Measurements from ENCODE around the gene RAB37.
A peak's percentile ranks its signal among the peaks of the same experiment; 100 is the strongest.

Gene RAB37

DNA sequence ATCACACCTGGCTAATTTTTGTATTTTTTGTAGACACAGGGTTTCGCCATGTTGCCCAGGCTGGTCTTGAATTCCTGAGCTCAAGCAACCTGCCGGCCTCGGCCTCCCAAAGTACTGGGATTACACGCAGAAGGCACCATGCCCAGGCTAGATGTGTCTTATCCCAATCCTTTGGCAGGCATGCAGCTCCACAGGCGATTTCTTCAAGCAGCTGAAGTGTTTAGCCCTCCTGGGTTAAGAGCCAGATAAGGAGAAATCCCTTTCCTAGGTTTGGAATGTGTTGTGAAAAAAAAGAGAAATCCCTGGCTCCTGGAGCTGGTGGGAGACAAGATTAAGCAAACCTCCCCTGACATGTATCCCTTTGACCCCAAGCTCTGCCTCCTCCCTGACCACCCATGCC is 9.3 kb downstream of the RAB37 start:
- no peak for DNase-seq

GRCh38 chr17:74746922-74747321 is 9.9 kb downstream of the RAB37 start:
- no peak for DNase-seq

- no peak for DNase-seq
Observed at GRCh38 chr17:74748279-74748528, 11.1 kb downstream of the RAB37 start.

GRCh38 chr17:74748529-74749278 is 11.6 kb downstream of the RAB37 start, which contains the start of gene NHERF1:
NHERF1 (plus strand) TSS chr17:74748628; CDS start chr17:74748847, 219 bp downstream.
- peak; percentile 76 to 97 for DNase-seq

GRCh38 chr17:74749279-74750038 is 12.4 kb downstream of the RAB37 start:
- DNase-seq: peak in 1 of 2 experiments; percentile 70

GRCh38 chr17:74750039-74750326 is 12.9 kb downstream of the RAB37 start:
- DNase-seq: no peak

- DNase-seq: no peak
Observed at GRCh38 chr17:74750327-74751069, 13.4 kb downstream of the RAB37 start.

DNA sequence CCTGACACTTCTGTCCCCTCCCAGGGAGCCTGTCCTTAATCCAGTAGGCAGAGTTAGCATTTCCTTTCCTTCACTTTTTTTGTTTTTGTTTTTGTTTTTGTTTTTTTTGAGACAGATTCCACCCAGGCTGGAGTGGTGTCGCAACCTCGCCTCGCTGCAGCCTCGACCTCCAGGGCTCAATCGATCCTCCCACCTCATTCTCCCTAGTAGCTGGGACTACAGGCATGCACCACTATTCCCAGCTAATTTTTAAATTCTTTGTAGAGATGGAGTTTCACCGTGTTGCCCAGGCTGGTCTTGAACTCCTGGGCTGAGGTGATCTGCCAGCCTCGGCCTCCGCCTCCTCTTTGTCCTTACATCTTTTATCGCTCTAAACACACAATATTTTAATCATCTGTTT is 15.4 kb downstream of the RAB37 start:
- DNase-seq: no peak

GRCh38 chr17:74752822-74753401 is 15.9 kb downstream of the RAB37 start:
- no peak for DNase-seq

- no peak for DNase-seq
Observed at GRCh38 chr17:74754832-74755231, 17.8 kb downstream of the RAB37 start.

DNA sequence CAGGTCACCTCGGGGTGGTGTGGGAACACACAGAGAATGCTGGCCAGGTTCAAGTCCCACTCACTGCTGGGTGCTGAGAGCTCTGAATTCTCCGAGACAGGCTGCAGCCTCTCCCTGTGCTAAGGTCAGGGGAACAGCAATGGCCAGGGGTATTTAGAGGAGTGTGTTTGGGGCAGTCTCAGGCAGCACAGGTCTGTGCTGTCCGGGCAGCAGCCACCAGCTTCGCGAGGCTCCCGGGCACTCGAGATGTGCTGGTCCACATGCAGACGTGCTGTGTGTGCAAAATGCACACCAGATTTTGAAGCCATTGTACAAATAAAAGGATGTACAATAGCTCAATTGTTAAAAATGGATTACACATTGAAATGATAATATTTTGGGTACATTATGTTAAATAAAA is 18.5 kb downstream of the RAB37 start:
- no peak for DNase-seq

DNA sequence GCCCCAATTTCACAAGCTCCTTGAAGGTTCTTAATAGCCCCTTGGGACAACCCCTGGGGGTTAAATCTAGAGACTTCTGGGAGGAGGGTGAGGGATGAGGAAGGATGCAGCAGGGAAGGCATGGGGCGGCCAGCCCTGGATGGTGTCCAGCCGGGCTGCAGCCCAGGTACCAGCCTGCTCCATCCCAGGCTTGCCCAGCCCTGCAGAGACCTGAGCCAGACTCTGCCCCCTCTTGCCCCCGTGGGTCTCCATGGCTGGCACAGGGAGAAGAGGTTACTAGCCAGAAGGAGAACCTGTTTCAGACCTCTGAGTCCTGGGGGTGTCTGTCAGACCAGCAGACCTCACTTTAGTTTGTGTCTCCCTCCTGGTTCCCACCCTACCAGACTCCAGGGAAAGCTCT is 19.8 kb downstream of the RAB37 start:
- no peak for DNase-seq

GRCh38 chr17:74757502-74757901 is 20.4 kb downstream of the RAB37 start:
- DNase-seq: no peak

- DNase-seq: peak; percentile 56 to 81
Observed at GRCh38 chr17:74757931-74758847, 21.1 kb downstream of the RAB37 start.

DNA sequence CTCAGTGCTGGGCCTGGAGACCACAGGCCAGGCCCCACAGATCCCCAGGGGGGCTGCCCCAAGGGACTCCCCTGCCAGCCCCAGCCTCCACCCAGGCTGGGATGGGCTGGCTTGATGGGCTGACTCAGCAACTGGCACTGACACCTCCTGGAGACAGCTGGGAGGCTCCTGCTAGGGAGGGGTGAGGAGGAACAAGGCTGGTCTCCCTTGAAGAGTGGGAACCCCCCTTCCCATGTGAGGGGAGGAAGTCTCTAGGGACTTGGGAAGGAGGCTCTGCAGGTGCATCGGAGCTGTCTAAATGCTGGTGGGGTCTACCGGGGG is 21.8 kb downstream of the RAB37 start:
- no peak for DNase-seq

GRCh38 chr17:74759243-74759801 is 22.3 kb downstream of the RAB37 start:
- peak in 1 of 2 experiments; percentile 35 for DNase-seq

GRCh38 chr17:74759941-74760340 is 22.9 kb downstream of the RAB37 start:
- DNase-seq: peak in 1 of 2 experiments; percentile 59

DNA sequence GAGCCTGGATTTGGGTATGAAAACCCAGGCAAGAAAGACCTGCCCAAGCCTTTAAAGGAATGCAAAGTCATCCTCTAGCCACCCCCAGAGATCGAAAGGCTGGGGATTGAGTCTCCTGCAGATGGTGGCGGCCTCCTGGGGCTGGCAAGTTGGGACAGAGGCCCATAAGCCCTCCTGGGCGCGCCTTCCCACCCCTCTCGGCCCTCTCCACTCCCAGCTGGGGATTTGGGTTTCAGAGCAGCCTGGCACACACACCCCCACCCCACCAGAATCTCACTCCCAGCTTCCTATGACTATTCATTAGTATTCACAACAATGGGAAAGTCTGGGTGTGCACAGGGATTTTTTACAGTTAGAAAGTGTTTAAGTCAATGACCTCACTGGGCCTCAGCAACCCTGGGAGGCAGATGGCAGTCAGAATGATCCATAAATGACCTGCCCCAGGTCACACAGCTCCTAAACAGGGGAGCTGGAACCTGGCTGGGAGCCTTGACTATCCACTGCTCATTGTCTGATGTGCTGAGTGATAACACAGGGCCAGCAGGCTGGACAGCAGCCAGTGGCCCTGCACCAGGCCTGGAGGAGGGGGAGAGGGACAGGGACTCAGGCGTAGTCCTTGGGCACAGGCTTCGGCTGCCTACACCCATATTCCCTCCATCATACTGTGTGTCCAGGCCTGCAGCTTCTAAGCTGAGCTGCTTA is 23.5 kb downstream of the RAB37 start:
- no peak for DNase-seq

- DNase-seq: no peak
Observed at GRCh38 chr17:74761419-74761818, 24.4 kb downstream of the RAB37 start.

DNA sequence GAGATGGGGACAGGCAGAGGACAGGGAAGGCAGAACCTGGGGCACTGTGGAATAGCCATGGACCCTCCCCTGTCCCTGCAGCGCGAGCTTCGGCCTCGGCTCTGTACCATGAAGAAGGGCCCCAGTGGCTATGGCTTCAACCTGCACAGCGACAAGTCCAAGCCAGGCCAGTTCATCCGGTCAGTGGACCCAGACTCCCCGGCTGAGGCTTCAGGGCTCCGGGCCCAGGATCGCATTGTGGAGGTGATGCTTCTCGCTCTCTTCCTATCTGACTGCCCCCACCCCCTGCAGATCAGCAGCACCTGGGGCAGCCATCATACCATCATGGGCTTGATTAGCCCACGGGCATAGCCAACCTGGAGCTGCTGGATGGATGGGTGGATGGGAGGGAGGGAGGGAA is 24.9 kb downstream of the RAB37 start:
- DNase-seq: no peak

DNA sequence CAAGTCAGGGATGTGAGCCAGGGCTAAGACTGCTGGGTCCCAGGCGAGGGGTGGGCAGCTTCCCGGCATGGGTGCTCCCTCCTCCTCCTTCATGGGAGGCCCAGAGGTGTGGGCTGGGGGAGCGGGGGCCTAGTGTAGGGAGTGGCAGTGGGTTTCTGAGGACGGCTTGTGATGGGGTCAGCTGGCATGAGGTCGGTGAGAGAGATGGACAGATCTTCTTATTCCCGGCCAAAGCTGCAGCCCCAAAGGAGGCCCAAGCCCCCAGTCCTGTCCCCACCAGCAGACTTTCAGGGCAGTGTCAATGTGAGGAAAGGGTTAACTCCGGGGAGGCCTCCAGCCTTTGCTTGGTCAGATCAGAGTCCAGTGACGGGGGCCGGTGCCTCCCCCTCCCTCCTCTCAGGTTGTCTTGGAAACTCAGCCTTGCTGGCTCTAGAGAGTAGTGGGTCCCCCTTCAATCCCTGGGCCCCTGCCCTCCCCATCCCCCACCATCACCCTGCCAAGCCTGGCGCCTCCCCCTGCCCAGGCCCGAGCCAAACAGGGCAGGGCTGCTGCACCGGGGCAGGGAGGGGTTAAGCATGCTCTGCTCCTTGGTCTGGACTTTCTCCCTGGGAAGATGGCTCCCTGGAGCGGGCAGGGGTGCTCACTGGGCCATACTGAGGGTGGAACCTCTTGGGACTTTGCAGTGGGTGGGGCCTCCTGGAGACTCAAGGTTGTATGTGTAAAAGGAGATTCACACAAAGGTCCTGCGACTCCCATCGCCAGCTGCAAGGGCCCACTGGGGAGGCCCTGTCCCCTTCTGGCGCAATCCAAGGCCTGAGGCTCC is 26.7 kb downstream of the RAB37 start:
- DNase-seq: peak in 1 of 2 experiments; percentile 59

All from NCI-H526 (cell line).